H9 (cell line): ENCODE results near the gene ROPN1B. TPM values are rescaled to one million over a fixed set of nuclear protein-coding genes. Genes with fewer than 3 reads are reported as not detected.

ENCODE experiments used
- DNase-seq: peaks from one replicate; pipeline ENCODE4 v3.0.0-alpha.2; 2017
- H2AFZ ChIP-seq: one replicate; pipeline ENCODE4 v1.6.1; 2013; ENCODE audit warnings: mild to moderate bottlenecking, low read length, control low read depth, moderate library complexity
- H2AK5ac ChIP-seq: 2 replicates; pipeline ENCODE4 v1.6.1; 2013; ENCODE audit warnings: low read length, control low read depth, mixed read lengths; ENCODE audit not compliant: insufficient read length
- H2BK120ac ChIP-seq: one replicate; pipeline ENCODE4 v1.6.1; 2013; ENCODE audit warnings: low read depth, mild to moderate bottlenecking, low read length, control low read depth, inconsistent platforms; ENCODE audit not compliant: poor library complexity, severe bottlenecking
- H2BK12ac ChIP-seq: 2 replicates; pipeline ENCODE4 v1.6.1; 2013; ENCODE audit warnings: low read length, control low read depth, mixed read lengths, low read depth; ENCODE audit not compliant: insufficient read length
- H2BK15ac ChIP-seq: 2 replicates; pipeline ENCODE4 v1.6.1; 2013; ENCODE audit warnings: low read depth, low read length, control low read depth
- H2BK20ac ChIP-seq: one replicate; pipeline ENCODE4 v1.6.1; 2013; ENCODE audit warnings: low read depth, mild to moderate bottlenecking, low read length, control low read depth, inconsistent platforms; ENCODE audit not compliant: poor library complexity, severe bottlenecking
- H2BK5ac ChIP-seq: 2 replicates; pipeline ENCODE4 v1.6.1; 2013; ENCODE audit warnings: low read length, control low read depth, mixed read lengths; ENCODE audit not compliant: insufficient read length
- H3K14ac ChIP-seq: 2 replicates; pipeline ENCODE4 v1.6.1; 2013; ENCODE audit warnings: low read length, control low read depth; ENCODE audit not compliant: insufficient read depth
- H3K18ac ChIP-seq: 2 replicates; pipeline ENCODE4 v1.6.1; 2013; ENCODE audit warnings: low read depth, mild to moderate bottlenecking, mixed read lengths, low read length, control low read depth; ENCODE audit not compliant: insufficient read length
- H3K23ac ChIP-seq: 2 replicates; pipeline ENCODE4 v1.6.1; 2013; ENCODE audit warnings: low read length, control low read depth, mixed read lengths, low read depth; ENCODE audit not compliant: insufficient read length
- H3K23me2 ChIP-seq: 2 replicates; pipeline ENCODE4 v1.6.1; 2013; ENCODE audit warnings: low read depth, mild to moderate bottlenecking, mixed read lengths, low read length, control low read depth; ENCODE audit not compliant: insufficient read length, poor library complexity, severe bottlenecking
- H3K27ac ChIP-seq: 2 replicates; pipeline ENCODE4 v1.5.1; 2013; ENCODE audit warnings: low read length, control low read depth, mixed read lengths, low read depth; ENCODE audit not compliant: insufficient read length
- H3K27me3 ChIP-seq: 2 replicates; pipeline ENCODE4 v1.6.1; 2013; ENCODE audit warnings: low read length, control low read depth, inconsistent platforms; ENCODE audit not compliant: insufficient read depth
- H3K4ac ChIP-seq: 2 replicates; pipeline ENCODE4 v1.6.1; 2013; ENCODE audit warnings: low read depth, mild to moderate bottlenecking, control low read depth, inconsistent platforms, low read length, moderate library complexity
- H3K4me1 ChIP-seq: 2 replicates; pipeline ENCODE4 v1.6.1; 2013; ENCODE audit warnings: low read length, control low read depth, inconsistent platforms; ENCODE audit not compliant: insufficient read depth
- H3K4me2 ChIP-seq: 2 replicates; pipeline ENCODE4 v1.6.1; 2013; ENCODE audit warnings: low read length, control low read depth, mixed read lengths; ENCODE audit not compliant: insufficient read length, insufficient read depth
- H3K56ac ChIP-seq: 2 replicates; pipeline ENCODE4 v1.6.1; 2013; ENCODE audit warnings: low read depth, mild to moderate bottlenecking, mixed read lengths, low read length, control low read depth; ENCODE audit not compliant: insufficient read length
- H3K79me1 ChIP-seq: 2 replicates; pipeline ENCODE4 v1.6.1; 2013; ENCODE audit warnings: low read depth, mild to moderate bottlenecking, moderate library complexity, low read length, control low read depth, inconsistent platforms; ENCODE audit not compliant: insufficient read depth, poor library complexity, severe bottlenecking
- H3K79me2 ChIP-seq: 2 replicates; pipeline ENCODE4 v1.6.1; 2013; ENCODE audit warnings: low read length, control low read depth, inconsistent platforms; ENCODE audit not compliant: insufficient read depth
- H3K9ac ChIP-seq: 2 replicates; pipeline ENCODE4 v1.6.1; 2013; ENCODE audit warnings: low read length, control low read depth, mixed read lengths; ENCODE audit not compliant: insufficient read length; ENCODE audit errors: extremely low read depth
- H3K9me3 ChIP-seq: one replicate; pipeline ENCODE4 v1.6.1; 2013; ENCODE audit warnings: low read depth, low read length, inconsistent platforms; ENCODE audit not compliant: control insufficient read depth
- H3T11ph ChIP-seq: one replicate; pipeline ENCODE4 v1.6.1; 2013; ENCODE audit warnings: mild to moderate bottlenecking, low read length, control low read depth, inconsistent platforms
- H4K20me1 ChIP-seq: one replicate; pipeline ENCODE4 v1.6.1; 2013; ENCODE audit not compliant: control insufficient read depth, insufficient read length, insufficient read depth
- H4K5ac ChIP-seq: 2 replicates; pipeline ENCODE4 v1.6.1; 2013; ENCODE audit warnings: low read depth, mild to moderate bottlenecking, mixed read lengths, low read length, control low read depth; ENCODE audit not compliant: insufficient read length
- H4K8ac ChIP-seq: replicated peaks from 2 replicates; pipeline ENCODE4 v1.6.1; 2013; ENCODE audit warnings: low read length, control low read depth, mixed read lengths, low read depth; ENCODE audit not compliant: insufficient read length
- H4K91ac ChIP-seq: 2 replicates; pipeline ENCODE4 v1.6.1; 2013; ENCODE audit warnings: low read depth, mild to moderate bottlenecking, moderate library complexity, mixed read lengths, low read length, control low read depth; ENCODE audit not compliant: insufficient read length
- H3K27ac Mint-ChIP-seq, 3 experiments: 2 replicates in 2 of 3; 3 replicates in 1 of 3; pipeline ENCODE4 v1.8.0; 2020 to 2021; ENCODE audit warnings: mixed read lengths in 3 of 3, mild to moderate bottlenecking in 1 of 3, moderate library complexity in 1 of 3
- H3K27me3 Mint-ChIP-seq: 2 replicates; pipeline ENCODE4 v1.8.0; 2021; ENCODE audit warnings: low read depth, mild to moderate bottlenecking, moderate library complexity, mixed read lengths
- H3K36me3 Mint-ChIP-seq, 3 experiments: 2 replicates in 2 of 3; 3 replicates in 1 of 3; pipeline ENCODE4 v1.8.0; 2020 to 2021; ENCODE audit warnings: low read depth in 3 of 3, mixed read lengths in 3 of 3; ENCODE audit not compliant: insufficient read depth in 1 of 3
- H3K4me1 Mint-ChIP-seq, 2 experiments: 2 replicates each; pipeline ENCODE4 v1.8.0; 2020; ENCODE audit warnings: mixed read lengths in 2 of 2
- H3K4me3 Mint-ChIP-seq, 2 experiments: 2 replicates in 1 of 2; 3 replicates in 1 of 2; pipeline ENCODE4 v1.8.0; 2020 to 2021; ENCODE audit warnings: mild to moderate bottlenecking in 2 of 2, mixed read lengths in 2 of 2, moderate library complexity in 1 of 2
- H3K9me3 Mint-ChIP-seq, 2 experiments: 2 replicates in 1 of 2; 3 replicates in 1 of 2; pipeline ENCODE4 v1.8.0; 2020; ENCODE audit warnings: mild to moderate bottlenecking in 2 of 2, mixed read lengths in 2 of 2, moderate library complexity in 1 of 2
- WGBS: extraction: QIAGEN DNeasy Blood & Tissue Kit; methylation state at CpG from one replicate; pipeline ENCODE4 v1.1.7; 2013; ENCODE audit warnings: missing lambda C conversion rate, low lambda C conversion rate, mixed read lengths; ENCODE audit not compliant: insufficient read length; ENCODE audit errors: extremely low coverage; 5-methylcytosine and 5-hydroxymethylcytosine counted together
- total RNA-seq: library from RNA; stranded (reverse); gene quantifications from 2 replicates; pipeline ENCODE4 v1.2.1, GENCODE V29; 2021
- TF ChIP-seq, protein P1 (sequence below): fragments of 200-600 bp; sonication (generic); conservative IDR thresholded peaks from 3 replicates; pipeline ENCODE4 v1.8.0; 2021; ENCODE audit warnings: antibody characterized with exemption, mild to moderate bottlenecking

Gene ROPN1B
- total RNA-seq, 1 experiment from 2014 or later = not detected

DNA sequence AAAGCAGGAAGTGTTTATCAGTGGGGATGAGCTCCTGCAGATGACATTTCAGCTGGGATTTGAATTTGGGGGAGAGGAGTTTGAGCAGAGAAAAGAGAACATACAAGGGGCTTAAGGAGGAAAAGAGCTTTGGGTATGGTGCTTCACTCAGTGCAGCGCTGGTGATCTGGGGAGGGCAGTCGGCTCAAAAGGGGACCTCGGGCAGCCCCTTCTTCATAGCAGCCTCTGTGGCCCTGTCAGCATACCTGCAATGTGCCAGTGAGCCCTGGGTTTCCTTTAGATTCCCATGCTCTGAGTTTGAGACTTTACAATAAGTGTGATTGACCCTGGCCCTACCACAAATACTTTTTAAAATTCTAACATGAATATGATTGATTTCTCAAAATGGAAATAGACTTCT, 40.2 kb downstream of the ROPN1B start:
- Mint-ChIP-seq H3K4me3 (no peak overlapping the region), H3K9me3 (peaks cover 0 to 5% of the 10 kb centered on the region in 2 experiments; a peak in 1 of 5 replicates), H3K27ac (no peak overlapping the region), H3K36me3 (peaks cover 4 to 48% (median 23%) of the 10 kb centered on the region in 3 experiments; a peak in 6 of 7 replicates), H3K4me1 (peaks cover 9% of the 10 kb centered on the region in 2 experiments), H3K27me3 (no peaks in the 10 kb centered on the region; the same call in 1 of the 2 replicates)
- H2BK5ac ChIP-seq = no peak overlapping the region
- no peak overlapping the region for H2BK15ac ChIP-seq
- no peak overlapping the region for H3K27ac ChIP-seq
- no peak overlapping the region for H2BK20ac ChIP-seq
- no peaks in the 10 kb centered on the region for H3K4me1 ChIP-seq
- no peak overlapping the region for H4K5ac ChIP-seq
- H3K4ac ChIP-seq = no peak overlapping the region
- H2BK120ac ChIP-seq = no peak overlapping the region
- H3K9me3 ChIP-seq = no peaks in the 10 kb centered on the region
- H3K23me2 ChIP-seq = no peaks in the 10 kb centered on the region
- H3K4me2 ChIP-seq = no peak overlapping the region
- no CpG with 5 or more reads among the region's 3 CpGs for WGBS
- H2AK5ac ChIP-seq = no peak overlapping the region
- H4K8ac ChIP-seq = no peak overlapping the region
- TF ChIP-seq, protein P1, sequence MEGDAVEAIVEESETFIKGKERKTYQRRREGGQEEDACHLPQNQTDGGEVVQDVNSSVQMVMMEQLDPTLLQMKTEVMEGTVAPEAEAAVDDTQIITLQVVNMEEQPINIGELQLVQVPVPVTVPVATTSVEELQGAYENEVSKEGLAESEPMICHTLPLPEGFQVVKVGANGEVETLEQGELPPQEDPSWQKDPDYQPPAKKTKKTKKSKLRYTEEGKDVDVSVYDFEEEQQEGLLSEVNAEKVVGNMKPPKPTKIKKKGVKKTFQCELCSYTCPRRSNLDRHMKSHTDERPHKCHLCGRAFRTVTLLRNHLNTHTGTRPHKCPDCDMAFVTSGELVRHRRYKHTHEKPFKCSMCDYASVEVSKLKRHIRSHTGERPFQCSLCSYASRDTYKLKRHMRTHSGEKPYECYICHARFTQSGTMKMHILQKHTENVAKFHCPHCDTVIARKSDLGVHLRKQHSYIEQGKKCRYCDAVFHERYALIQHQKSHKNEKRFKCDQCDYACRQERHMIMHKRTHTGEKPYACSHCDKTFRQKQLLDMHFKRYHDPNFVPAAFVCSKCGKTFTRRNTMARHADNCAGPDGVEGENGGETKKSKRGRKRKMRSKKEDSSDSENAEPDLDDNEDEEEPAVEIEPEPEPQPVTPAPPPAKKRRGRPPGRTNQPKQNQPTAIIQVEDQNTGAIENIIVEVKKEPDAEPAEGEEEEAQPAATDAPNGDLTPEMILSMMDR = no peak
- no peak overlapping the region for H2BK12ac ChIP-seq
- no peak overlapping the region for H2AFZ ChIP-seq
- no peak overlapping the region for H3K14ac ChIP-seq
- H3K56ac ChIP-seq = no peak overlapping the region
- H3K9ac ChIP-seq = no peak overlapping the region
- no peaks in the 10 kb centered on the region for H3K27me3 ChIP-seq
- no peaks in the 10 kb centered on the region for H3K79me2 ChIP-seq
- no peak for DNase-seq
- H3T11ph ChIP-seq = no peak overlapping the region
- H4K91ac ChIP-seq = no peak overlapping the region
- no peak overlapping the region for H3K23ac ChIP-seq
- H3K18ac ChIP-seq = no peak overlapping the region
- no peaks in the 10 kb centered on the region for H4K20me1 ChIP-seq
- H3K79me1 ChIP-seq = no peaks in the 10 kb centered on the region
